ENCODE results near the gene CTRB1. TPM values are rescaled to one million over a fixed set of nuclear protein-coding genes. Genes with fewer than 3 reads are reported as not detected.
"Not testable (repeated sequence)": the region's sequence is repeated elsewhere in the genome, so short reads cannot be mapped to it uniquely, and the experiment has no call there.

The CTRB1 gene
- total RNA-seq, 4 donors from 2014 or later: not detected

DNA sequence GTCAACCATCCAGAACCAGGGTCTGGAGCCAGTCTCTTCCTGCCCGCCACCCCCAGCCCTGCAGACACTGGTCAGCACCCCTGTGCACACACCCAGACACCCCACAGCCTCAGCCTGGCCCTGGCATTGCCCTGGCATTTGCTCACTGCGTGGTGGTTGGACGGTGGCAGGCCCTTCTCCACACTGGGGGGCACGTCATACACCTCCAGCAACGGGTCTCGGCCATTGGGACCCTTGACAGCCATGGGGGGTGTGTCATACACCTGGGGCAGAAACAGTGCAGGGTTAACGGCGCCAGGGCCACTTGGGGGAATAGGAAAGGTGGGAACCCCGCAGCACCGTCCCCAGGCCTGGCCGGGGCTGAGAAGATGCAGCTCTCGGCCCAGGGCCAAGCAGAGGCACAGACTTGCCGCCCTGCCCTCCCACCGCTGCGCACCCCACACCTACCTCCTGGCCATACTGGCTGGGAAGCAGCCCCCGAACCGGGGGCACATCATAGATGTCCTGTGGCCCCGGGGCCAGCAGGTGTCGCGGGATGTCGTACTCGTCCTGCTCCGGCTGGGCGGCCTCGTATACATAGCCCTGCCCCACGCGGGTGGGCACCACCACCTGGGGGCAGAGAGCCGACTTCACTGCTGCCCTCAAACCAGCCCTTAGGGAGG, 18.1 kb downstream of the CTRB1 start:
- WGBS: 94% methylated on average over 21 of the region's 28 CpGs
- no peaks in the 10 kb centered on the region for H3K9me3 ChIP-seq
- TF ChIP-seq POLR2AphosphoS5 (IDR thresholded peaks at IDR 0.05) (no peak), EP300 (IDR thresholded peaks at IDR 0.05) (no peak), POLR2A (IDR thresholded peaks at IDR 0.05) (no peak)
- TF ChIP-seq, protein P1, sequence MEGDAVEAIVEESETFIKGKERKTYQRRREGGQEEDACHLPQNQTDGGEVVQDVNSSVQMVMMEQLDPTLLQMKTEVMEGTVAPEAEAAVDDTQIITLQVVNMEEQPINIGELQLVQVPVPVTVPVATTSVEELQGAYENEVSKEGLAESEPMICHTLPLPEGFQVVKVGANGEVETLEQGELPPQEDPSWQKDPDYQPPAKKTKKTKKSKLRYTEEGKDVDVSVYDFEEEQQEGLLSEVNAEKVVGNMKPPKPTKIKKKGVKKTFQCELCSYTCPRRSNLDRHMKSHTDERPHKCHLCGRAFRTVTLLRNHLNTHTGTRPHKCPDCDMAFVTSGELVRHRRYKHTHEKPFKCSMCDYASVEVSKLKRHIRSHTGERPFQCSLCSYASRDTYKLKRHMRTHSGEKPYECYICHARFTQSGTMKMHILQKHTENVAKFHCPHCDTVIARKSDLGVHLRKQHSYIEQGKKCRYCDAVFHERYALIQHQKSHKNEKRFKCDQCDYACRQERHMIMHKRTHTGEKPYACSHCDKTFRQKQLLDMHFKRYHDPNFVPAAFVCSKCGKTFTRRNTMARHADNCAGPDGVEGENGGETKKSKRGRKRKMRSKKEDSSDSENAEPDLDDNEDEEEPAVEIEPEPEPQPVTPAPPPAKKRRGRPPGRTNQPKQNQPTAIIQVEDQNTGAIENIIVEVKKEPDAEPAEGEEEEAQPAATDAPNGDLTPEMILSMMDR (IDR thresholded peaks at IDR 0.05): no peak
- H3K27ac ChIP-seq: no peak overlapping the region
- H3K4me1 ChIP-seq: peaks cover 41% of the 10 kb centered on the region
- H3K36me3 ChIP-seq: peaks cover 40% of the 10 kb centered on the region
- no peak overlapping the region for H3K4me3 ChIP-seq
- H3K27me3 ChIP-seq: no peaks in the 10 kb centered on the region
- DNase-seq (ENCODE audit: low spot score in 2 of 2): no peak

DNA sequence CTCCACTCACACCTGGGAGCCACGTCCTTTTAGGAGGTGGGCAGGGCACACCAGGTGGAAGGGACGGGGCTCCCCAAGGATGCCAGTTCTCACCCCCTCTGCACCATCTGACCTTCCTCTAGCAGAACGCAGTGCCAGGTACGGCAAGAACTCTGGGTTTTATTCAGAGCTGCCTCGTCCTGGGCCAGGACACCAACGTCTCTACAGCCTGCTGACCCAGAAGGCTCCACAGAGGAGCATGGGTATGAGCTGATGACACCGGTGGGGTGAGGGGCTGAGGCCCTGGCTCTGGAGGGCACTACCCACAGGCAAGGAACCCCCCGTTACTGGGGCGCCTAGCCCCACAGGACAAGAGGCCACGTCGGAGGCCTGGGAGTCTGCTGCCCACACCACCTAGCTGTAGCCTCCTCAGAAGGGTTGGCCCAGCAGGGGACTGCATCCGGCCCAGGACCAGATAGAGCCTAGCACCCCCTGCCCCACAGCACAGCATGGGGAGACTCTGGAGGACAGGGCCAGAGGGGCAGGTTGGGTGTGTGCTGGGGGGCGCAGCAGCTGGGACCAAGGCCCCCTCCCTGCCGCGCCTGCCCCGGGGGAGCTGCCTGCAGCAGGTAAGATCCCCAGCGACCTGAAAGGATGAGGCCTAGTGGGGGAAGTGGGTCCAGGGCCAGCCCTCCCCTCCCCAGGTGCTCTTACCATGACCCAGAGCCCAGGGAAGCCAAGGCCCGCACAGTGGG, 18.8 kb downstream of the CTRB1 start:
- TF ChIP-seq, protein P1 (IDR thresholded peaks at IDR 0.05): no peak
- TF ChIP-seq POLR2A (IDR thresholded peaks at IDR 0.05) (no peak), EP300 (IDR thresholded peaks at IDR 0.05) (no peak), POLR2AphosphoS5 (IDR thresholded peaks at IDR 0.05) (no peak)
- Histone ChIP-seq H3K4me1 (peaks cover 41% of the 10 kb centered on the region), H3K36me3 (peaks cover 47% of the 10 kb centered on the region), H3K9me3 (no peaks in the 10 kb centered on the region), H3K27ac (peak overlapping the region; percentile 66), H3K4me3 (no peak overlapping the region), H3K27me3 (no peaks in the 10 kb centered on the region)
- 76% methylated on average over 7 of the region's 18 CpGs for WGBS
- DNase-seq (ENCODE audit: low spot score in 2 of 2): no peak

DNA sequence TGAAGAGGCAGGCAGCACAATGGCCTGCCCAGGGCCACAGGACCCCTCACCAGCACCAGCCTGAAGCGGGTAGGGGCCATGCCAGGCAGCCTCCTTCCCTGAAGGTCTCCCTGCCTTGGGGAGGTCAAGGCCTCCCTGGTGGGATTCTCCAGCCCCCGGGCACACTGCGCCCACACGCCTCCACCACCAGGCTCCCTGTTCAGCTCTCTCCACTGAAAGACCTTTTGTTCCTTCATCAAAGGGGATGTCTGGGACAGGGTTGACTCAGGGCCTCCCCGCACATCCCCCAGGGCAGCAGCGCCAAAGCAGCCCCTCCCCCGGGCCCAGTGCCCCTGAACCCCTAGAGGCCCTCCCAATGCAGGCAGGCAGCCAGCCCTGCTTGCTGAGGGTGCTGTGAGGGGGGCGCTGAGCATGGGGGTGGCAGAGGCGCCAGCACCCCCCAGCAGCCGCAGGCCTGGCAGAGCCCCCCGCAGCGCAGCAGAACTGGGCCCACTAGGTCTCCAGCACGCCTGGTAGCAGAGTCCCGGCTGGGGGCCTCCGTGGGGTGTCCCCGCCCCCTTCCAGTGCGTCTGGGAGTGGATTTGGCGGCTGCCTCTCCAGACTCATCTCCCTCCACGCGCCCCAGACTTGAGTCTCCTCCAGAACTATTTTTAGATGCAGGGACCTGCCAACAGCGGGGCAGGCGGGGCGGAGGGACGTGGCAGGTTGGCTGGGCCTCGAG, 19.5 kb downstream of the CTRB1 start:
- Histone ChIP-seq H3K9me3 (no peaks in the 10 kb centered on the region), H3K4me1 (peaks cover 41% of the 10 kb centered on the region), H3K4me3 (no peak overlapping the region), H3K27ac (peak overlapping the region; percentile 66), H3K36me3 (peaks cover 42% of the 10 kb centered on the region), H3K27me3 (no peaks in the 10 kb centered on the region)
- DNase-seq (ENCODE audit: low spot score in 2 of 2): peak in 1 of 2 donors; percentile 81
- TF ChIP-seq POLR2AphosphoS5 (IDR thresholded peaks at IDR 0.05) (no peak), EP300 (IDR thresholded peaks at IDR 0.05) (no peak)
- WGBS: 56% methylated on average over 6 of the region's 25 CpGs

DNA sequence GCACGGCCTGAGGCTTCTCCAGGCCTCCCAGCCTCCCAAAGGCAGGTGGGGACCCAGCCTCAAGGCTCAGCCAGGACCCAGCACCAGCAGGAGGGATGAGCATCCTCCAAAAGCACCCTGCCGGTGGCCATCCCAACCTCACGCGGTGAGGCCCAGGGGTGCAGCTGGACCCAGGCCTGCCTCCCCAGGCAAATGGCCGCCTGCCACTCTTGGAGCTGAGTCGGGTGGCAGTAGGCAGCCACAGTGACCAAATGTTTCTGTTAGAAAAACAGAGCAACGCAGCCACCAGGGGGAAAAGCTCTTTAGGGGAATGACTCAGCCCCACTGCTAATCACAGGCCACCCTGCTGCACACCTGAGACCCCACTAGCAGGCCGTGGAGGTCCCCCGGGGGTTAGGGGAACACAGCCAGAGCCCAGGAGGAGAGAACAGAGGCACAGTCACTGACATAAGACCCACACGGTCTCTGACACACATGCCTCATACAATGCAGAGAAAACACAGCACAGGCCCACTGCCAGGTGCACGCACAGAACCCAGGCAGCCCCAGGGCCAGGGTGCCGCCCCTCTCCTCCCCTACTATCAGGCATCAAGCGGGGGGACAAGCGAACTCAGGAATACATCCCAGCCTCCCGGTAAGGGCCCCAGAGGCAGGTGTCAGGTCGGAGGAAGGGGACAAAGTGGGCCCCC, 20.2 kb downstream of the CTRB1 start:
- H3K4me3 ChIP-seq: no peak overlapping the region
- peaks cover 41% of the 10 kb centered on the region for H3K4me1 ChIP-seq
- no CpG with 5 or more reads among the region's 16 CpGs for WGBS
- DNase-seq (ENCODE audit: low spot score in 2 of 2): no peak
- H3K9me3 ChIP-seq: no peaks in the 10 kb centered on the region
- TF ChIP-seq EP300 (IDR thresholded peaks at IDR 0.05) (no peak), POLR2AphosphoS5 (IDR thresholded peaks at IDR 0.05) (no peak)
- TF ChIP-seq, protein P1 (IDR thresholded peaks at IDR 0.05): peak in 1 of 2 donors; percentile 2
- peaks cover 38% of the 10 kb centered on the region for H3K36me3 ChIP-seq
- peak overlapping the region; percentile 66 for H3K27ac ChIP-seq
- H3K27me3 ChIP-seq: no peaks in the 10 kb centered on the region

DNA sequence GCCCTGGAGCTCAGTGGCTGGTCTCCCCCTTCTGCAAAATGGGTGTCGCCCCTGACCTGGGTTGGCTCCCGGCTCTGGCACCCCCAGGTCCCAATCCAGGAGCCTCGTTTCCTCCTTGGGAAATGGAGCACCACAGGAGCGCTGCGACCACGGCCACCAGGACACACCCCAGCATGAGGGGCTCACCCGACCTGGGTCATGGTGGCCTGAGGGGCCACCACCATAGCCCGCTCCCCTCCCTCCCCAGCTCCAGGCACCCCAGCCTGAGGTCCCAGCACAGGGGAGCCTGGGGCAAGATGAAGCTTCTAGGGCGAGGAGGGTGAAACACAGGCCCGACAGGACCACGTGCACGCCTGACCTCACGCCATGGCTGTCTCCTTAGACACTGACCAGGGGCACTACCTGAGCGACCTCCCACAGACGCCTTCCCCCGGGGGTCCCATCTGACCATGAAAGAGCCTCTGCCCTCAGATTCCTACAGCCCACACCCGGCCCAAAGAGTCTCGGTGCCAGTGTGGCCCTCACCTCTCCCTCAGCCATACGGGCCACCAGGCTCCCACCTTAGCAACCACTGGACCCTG, 20.8 kb downstream of the CTRB1 start:
- WGBS: 79% methylated on average over 13 of the region's 19 CpGs
- Histone ChIP-seq H3K9me3 (no peaks in the 10 kb centered on the region), H3K4me3 (no peak overlapping the region), H3K36me3 (peaks cover 38% of the 10 kb centered on the region), H3K27ac (peak overlapping the region; percentile 66), H3K27me3 (no peaks in the 10 kb centered on the region), H3K4me1 (peaks cover 43% of the 10 kb centered on the region)
- TF ChIP-seq EP300 (IDR thresholded peaks at IDR 0.05): no peak
- TF ChIP-seq POLR2AphosphoS5 (IDR thresholded peaks at IDR 0.05): no peak
- TF ChIP-seq, protein P1 (IDR thresholded peaks at IDR 0.05): no peak
- TF ChIP-seq POLR2A (IDR thresholded peaks at IDR 0.05): no peak
- peak in 1 of 2 donors; percentile 58 for DNase-seq (ENCODE audit: low spot score in 2 of 2)

DNA sequence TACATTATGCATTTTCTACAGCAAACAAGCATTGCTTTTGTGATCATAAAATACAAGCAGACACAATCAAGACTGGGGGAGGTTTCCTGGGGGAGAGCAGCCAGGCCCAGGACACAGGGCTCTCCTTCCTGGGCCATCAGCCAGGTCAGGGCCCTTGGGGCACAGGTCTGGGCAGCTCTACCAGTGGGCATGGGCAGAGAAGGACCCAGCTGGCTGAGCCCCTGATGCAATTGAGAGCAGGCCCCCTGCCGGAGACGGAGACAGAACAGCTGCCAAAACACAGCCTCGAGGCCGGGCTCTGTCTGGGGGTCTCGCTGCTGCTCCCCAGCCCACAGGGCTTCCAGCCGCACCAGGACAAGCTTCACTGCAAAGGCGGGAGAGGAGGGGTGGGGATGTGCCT, 21.8 kb downstream of the CTRB1 start:
- H3K36me3 ChIP-seq: peaks cover 28% of the 10 kb centered on the region
- H3K4me3 ChIP-seq, H3K27ac ChIP-seq: not testable (repeated sequence)

More for the DNA sequence above, 21.8 kb downstream of the CTRB1 start:
- H3K27me3 ChIP-seq; DNase-seq (ENCODE audit: low spot score in 2 of 2); H3K9me3 ChIP-seq: not testable (repeated sequence)
- H3K4me1 ChIP-seq: peaks cover 53% of the 10 kb centered on the region
- WGBS: no CpG with 5 or more reads among the region's 7 CpGs
